ENCODE data around the gene CAMTA1.
"Not testable (repeated sequence)": the region's sequence is repeated elsewhere in the genome, so short reads cannot be mapped to it uniquely, and the experiment has no call there.

The CAMTA1 gene

GRCh38 chr1:7404046-7404742, 618.9 kb downstream of the CAMTA1 start:
- DNase-seq: no peak

- DNase-seq: no peak
Measured at GRCh38 chr1:7405844-7406500, 620.7 kb downstream of the CAMTA1 start.

- peak; percentile 78 to 83 for DNase-seq
Measured at GRCh38 chr1:7406641-7407543, 621.6 kb downstream of the CAMTA1 start.

- no peak for DNase-seq
Measured at GRCh38 chr1:7407544-7407895, 622.3 kb downstream of the CAMTA1 start.

GRCh38 chr1:7407980-7408770, 622.9 kb downstream of the CAMTA1 start:
- no peak for DNase-seq

- DNase-seq: no peak
Measured at GRCh38 chr1:7408771-7409150, 623.5 kb downstream of the CAMTA1 start.

- DNase-seq: no peak
Measured at GRCh38 chr1:7409278-7409677, 624.0 kb downstream of the CAMTA1 start.

- DNase-seq: no peak
Measured at GRCh38 chr1:7410156-7410555, 624.9 kb downstream of the CAMTA1 start.

- not testable (repeated sequence) for DNase-seq
Measured at GRCh38 chr1:7417618-7418017, 632.4 kb downstream of the CAMTA1 start.

GRCh38 chr1:7418442-7419080, 633.3 kb downstream of the CAMTA1 start:
- no peak for DNase-seq

- DNase-seq: no peak
Measured at GRCh38 chr1:7420098-7420445, 634.8 kb downstream of the CAMTA1 start.

- no peak for DNase-seq
Measured at GRCh38 chr1:7420470-7421100, 635.3 kb downstream of the CAMTA1 start.

GRCh38 chr1:7421471-7422075, 636.3 kb downstream of the CAMTA1 start:
- no peak for DNase-seq

GRCh38 chr1:7422081-7422480, 636.8 kb downstream of the CAMTA1 start:
- no peak for DNase-seq

- DNase-seq: no peak
Measured at GRCh38 chr1:7422561-7422960, 637.3 kb downstream of the CAMTA1 start.

- no peak for DNase-seq
Measured at GRCh38 chr1:7422966-7423365, 637.7 kb downstream of the CAMTA1 start.

GRCh38 chr1:7424352-7424890, 639.2 kb downstream of the CAMTA1 start:
- no peak for DNase-seq

GRCh38 chr1:7425229-7425628, 640.0 kb downstream of the CAMTA1 start:
- DNase-seq: no peak

GRCh38 chr1:7425771-7426170, 640.5 kb downstream of the CAMTA1 start:
- no peak for DNase-seq

- no peak for DNase-seq
Measured at GRCh38 chr1:7426780-7427604, 641.7 kb downstream of the CAMTA1 start.
